DND-41 (cell line): ENCODE data around the gene SHTN1.

Experiments used
- ATAC-seq: fragments of 200-7000 bp; cut with Tn5 transposase; 3 replicates; pipeline ENCODE4 v1.9.1; 2021; ENCODE audit warnings: low read depth; ENCODE audit not compliant: insufficient read depth
- DNase-seq: peaks from one replicate; pipeline ENCODE4 v3.0.0-alpha.2; 2020
- H2AFZ ChIP-seq: 2 replicates; pipeline ENCODE4 v1.6.0; 2012; ENCODE audit warnings: low read depth, low read length
- H3K27ac ChIP-seq: 2 replicates; pipeline ENCODE4 v1.5.1; 2012; ENCODE audit warnings: low read length, inconsistent platforms
- H3K27me3 ChIP-seq: fragments of 200-600 bp; sonication (generic); 2 replicates; pipeline ENCODE4 v1.6.0; 2012; ENCODE audit warnings: low read length, mild to moderate bottlenecking, inconsistent platforms; ENCODE audit not compliant: insufficient read depth, poor library complexity
- H3K36me3 ChIP-seq: 2 replicates; pipeline ENCODE4 v1.5.1; 2012; ENCODE audit warnings: low read length, inconsistent platforms; ENCODE audit not compliant: insufficient read depth
- H3K4me1 ChIP-seq: 2 replicates; pipeline ENCODE4 v1.5.1; 2012; ENCODE audit warnings: mild to moderate bottlenecking, low read length; ENCODE audit not compliant: insufficient read depth
- H3K4me2 ChIP-seq: 2 replicates; pipeline ENCODE4 v1.6.0; 2012; ENCODE audit warnings: mild to moderate bottlenecking, moderate library complexity, low read length, inconsistent platforms; ENCODE audit not compliant: insufficient read depth
- H3K4me3 ChIP-seq, 2 experiments: fragments of 200-600 bp in 1 of 2; shearing (Covaris generic) in 1 of 2; 2 replicates each; pipeline ENCODE4 v1.5.1; 2012 to 2016; ENCODE audit warnings: inconsistent platforms in 2 of 2, low read length in 2 of 2, mild to moderate bottlenecking in 2 of 2, low read depth in 1 of 2, moderate library complexity in 1 of 2
- H3K79me2 ChIP-seq: 2 replicates; pipeline ENCODE4 v1.6.0; 2012; ENCODE audit warnings: low read length, inconsistent platforms; ENCODE audit not compliant: insufficient read depth
- H3K9ac ChIP-seq: 2 replicates; pipeline ENCODE4 v1.6.0; 2012; ENCODE audit warnings: low read depth, mild to moderate bottlenecking, inconsistent platforms, low read length, moderate library complexity
- H3K9me3 ChIP-seq: 2 replicates; pipeline ENCODE4 v1.5.1; 2012; ENCODE audit warnings: low read length, moderate library complexity, mild to moderate bottlenecking, inconsistent platforms; ENCODE audit not compliant: insufficient read depth, severe bottlenecking
- H4K20me1 ChIP-seq: 2 replicates; pipeline ENCODE4 v1.6.0; 2012; ENCODE audit warnings: low read length; ENCODE audit not compliant: insufficient read depth
- CTCF ChIP-seq: IDR thresholded peaks from 2 replicates; pipeline ENCODE4 v1.5.1; 2012; ENCODE audit warnings: borderline replicate concordance, low read length, moderate library complexity, mild to moderate bottlenecking; ENCODE audit not compliant: poor library complexity, severe bottlenecking; ENCODE audit errors: extremely low read depth
- EZH2 ChIP-seq: IDR thresholded peaks from 3 replicates; pipeline ENCODE4 v1.6.1; 2012; ENCODE audit warnings: borderline replicate concordance, low read depth, mild to moderate bottlenecking, moderate library complexity, low read length, inconsistent platforms; ENCODE audit not compliant: severe bottlenecking

The SHTN1 gene

GRCh38 chr10:116961406-116962251, 43.4 kb downstream of the SHTN1 start:
- no peak overlapping the region for H3K9ac ChIP-seq
- DNase-seq (no peak), ATAC-seq (no peak)
- no peak overlapping the region for H3K27ac ChIP-seq
- no peaks in the 10 kb centered on the region for H3K27me3 ChIP-seq
- H3K4me3 ChIP-seq: no peak overlapping the region
- H3K9me3 ChIP-seq: no peaks in the 10 kb centered on the region
- no peaks in the 10 kb centered on the region for H3K79me2 ChIP-seq
- no peak overlapping the region for H2AFZ ChIP-seq
- no peak overlapping the region for H3K4me2 ChIP-seq
- no peaks in the 10 kb centered on the region for H3K4me1 ChIP-seq
- H3K36me3 ChIP-seq: no peaks in the 10 kb centered on the region
- no peaks in the 10 kb centered on the region for H4K20me1 ChIP-seq
- no peak for TF ChIP-seq CTCF
- TF ChIP-seq EZH2: no peak

GRCh38 chr10:116960066-116960776, 44.8 kb downstream of the SHTN1 start:
- Histone ChIP-seq H3K9ac (no peak overlapping the region), H3K4me1 (no peaks in the 10 kb centered on the region), H3K9me3 (no peaks in the 10 kb centered on the region), H3K4me2 (no peak overlapping the region), H3K27ac (no peak overlapping the region), H3K79me2 (no peaks in the 10 kb centered on the region), H4K20me1 (no peaks in the 10 kb centered on the region), H3K27me3 (no peaks in the 10 kb centered on the region), H2AFZ (no peak overlapping the region), H3K4me3 (no peak overlapping the region), H3K36me3 (no peaks in the 10 kb centered on the region)
- no peak for TF ChIP-seq CTCF
- no peak for TF ChIP-seq EZH2
- DNase-seq (no peak), ATAC-seq (no peak)

- Histone ChIP-seq H3K36me3 (no peaks in the 10 kb centered on the region), H3K4me3 (no peak overlapping the region), H3K27me3 (no peaks in the 10 kb centered on the region), H3K9me3 (no peaks in the 10 kb centered on the region), H2AFZ (no peak overlapping the region), H3K27ac (no peak overlapping the region), H3K9ac (no peak overlapping the region), H4K20me1 (no peaks in the 10 kb centered on the region), H3K4me2 (no peak overlapping the region), H3K4me1 (no peaks in the 10 kb centered on the region), H3K79me2 (no peaks in the 10 kb centered on the region)
- TF ChIP-seq CTCF: no peak
- no peak for TF ChIP-seq EZH2
- DNase-seq (no peak), ATAC-seq (no peak)
Measured at GRCh38 chr10:116952729-116953128, 52.3 kb downstream of the SHTN1 start.
